Fibroblast of the aortic adventitia (primary cell): ENCODE results near the gene TCN2. TPM values are rescaled to one million over a fixed set of nuclear protein-coding genes. Genes with fewer than 3 reads are reported as not detected.

Experiments
- DNase-seq: peaks from one replicate; pipeline ENCODE4 v3.0.0-alpha.2; 2010; ENCODE audit warnings: low read depth
- H3K4me3 ChIP-seq: 2 replicates; pipeline ENCODE4 v1.5.1; 2011; ENCODE audit warnings: low read depth, mild to moderate bottlenecking, control low read depth, low read length, moderate library complexity
- total RNA-seq: library from RNA; depleted of rRNA; stranded (reverse); fragments of >200 nt; gene quantifications from 2 replicates; pipeline ENCODE4 v1.2.3, GENCODE V29; 2012; ENCODE audit warnings: low replicate concordance
- TF ChIP-seq, protein P1 (sequence below): IDR thresholded peaks from 2 replicates; pipeline ENCODE4 v1.5.1; 2011; ENCODE audit warnings: mild to moderate bottlenecking, low read length, control low read depth, inconsistent platforms; ENCODE audit not compliant: insufficient read depth

The TCN2 gene
- total RNA-seq, 1 donor = 13.9 TPM

DNA sequence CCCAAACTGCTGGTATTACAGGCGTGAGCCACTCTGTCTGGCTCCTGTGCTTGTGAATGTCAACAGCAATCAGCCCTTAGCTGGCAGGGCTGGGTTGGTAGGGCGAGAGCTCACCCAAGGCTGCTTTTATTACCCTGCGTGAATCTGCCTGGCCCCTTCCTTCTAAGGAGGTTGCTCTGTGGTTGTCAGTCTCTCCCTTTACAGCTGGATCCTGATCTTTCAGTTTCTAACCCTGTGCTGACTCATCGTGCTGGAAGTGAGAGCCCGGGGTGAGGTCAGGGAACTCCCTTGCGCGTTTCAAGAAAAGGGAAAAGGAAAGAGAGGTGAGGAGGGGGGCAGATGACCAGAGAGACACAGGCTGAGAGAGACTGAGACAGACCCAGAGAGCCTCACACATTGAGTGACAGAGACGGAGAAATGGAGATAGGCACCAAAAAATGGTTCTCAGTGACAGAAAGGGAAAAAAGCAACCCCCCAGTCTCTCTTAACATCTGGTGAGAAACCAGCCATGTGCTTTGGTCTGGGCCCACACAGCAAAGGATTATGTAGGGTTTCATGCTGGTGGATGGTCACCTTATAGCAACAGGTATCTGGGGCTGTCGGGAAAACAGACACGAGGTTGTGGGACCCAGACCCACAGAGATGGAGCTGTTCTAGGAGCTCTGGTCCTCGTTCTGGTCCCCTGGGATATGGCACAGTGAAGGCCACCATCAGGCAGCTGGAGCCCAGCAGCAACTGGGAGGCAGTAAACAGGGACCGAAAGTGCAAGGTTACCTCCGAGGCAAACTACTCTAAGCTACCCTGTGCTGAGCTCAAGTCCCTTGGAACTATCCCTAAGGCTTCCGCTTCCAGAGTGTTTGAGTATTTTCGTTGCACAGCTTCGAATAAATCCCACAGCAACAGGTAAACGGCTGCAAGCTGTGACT, 2.5 kb downstream of the TCN2 start:
- DNase-seq = peak; percentile 77
- TF ChIP-seq, protein P1, sequence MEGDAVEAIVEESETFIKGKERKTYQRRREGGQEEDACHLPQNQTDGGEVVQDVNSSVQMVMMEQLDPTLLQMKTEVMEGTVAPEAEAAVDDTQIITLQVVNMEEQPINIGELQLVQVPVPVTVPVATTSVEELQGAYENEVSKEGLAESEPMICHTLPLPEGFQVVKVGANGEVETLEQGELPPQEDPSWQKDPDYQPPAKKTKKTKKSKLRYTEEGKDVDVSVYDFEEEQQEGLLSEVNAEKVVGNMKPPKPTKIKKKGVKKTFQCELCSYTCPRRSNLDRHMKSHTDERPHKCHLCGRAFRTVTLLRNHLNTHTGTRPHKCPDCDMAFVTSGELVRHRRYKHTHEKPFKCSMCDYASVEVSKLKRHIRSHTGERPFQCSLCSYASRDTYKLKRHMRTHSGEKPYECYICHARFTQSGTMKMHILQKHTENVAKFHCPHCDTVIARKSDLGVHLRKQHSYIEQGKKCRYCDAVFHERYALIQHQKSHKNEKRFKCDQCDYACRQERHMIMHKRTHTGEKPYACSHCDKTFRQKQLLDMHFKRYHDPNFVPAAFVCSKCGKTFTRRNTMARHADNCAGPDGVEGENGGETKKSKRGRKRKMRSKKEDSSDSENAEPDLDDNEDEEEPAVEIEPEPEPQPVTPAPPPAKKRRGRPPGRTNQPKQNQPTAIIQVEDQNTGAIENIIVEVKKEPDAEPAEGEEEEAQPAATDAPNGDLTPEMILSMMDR = no peak
- H3K4me3 ChIP-seq = no peak overlapping the region

GRCh38 chr22:30610299-30610698, 3.3 kb downstream of the TCN2 start:
- TF ChIP-seq, protein P1 = no peak
- no peak overlapping the region for H3K4me3 ChIP-seq
- no peak for DNase-seq

- H3K4me3 ChIP-seq = no peak overlapping the region
- no peak for DNase-seq
- TF ChIP-seq, protein P1 = no peak
Measured at GRCh38 chr22:30611197-30611596, 4.2 kb downstream of the TCN2 start.

GRCh38 chr22:30612789-30613188, 5.8 kb downstream of the TCN2 start:
- no peak for DNase-seq
- TF ChIP-seq, protein P1 = no peak

GRCh38 chr22:30614268-30614667, 7.3 kb downstream of the TCN2 start:
- DNase-seq = no peak
- no peak overlapping the region for H3K4me3 ChIP-seq
- TF ChIP-seq, protein P1 = no peak

More at GRCh38 chr22:30612789-30613188, 5.8 kb downstream of the TCN2 start:
- H3K4me3 ChIP-seq = no peak overlapping the region

- TF ChIP-seq, protein P1 = no peak
- DNase-seq = no peak
- H3K4me3 ChIP-seq = no peak overlapping the region
Measured at GRCh38 chr22:30614879-30615278, 7.9 kb downstream of the TCN2 start.
